GM23338 (cell line): ENCODE data around the gene LMF2.

ENCODE experiments used
- CREB1 ChIP-seq: fragments of 250-450 bp; sonication (Bioruptor Pico); IDR thresholded peaks from 2 replicates; pipeline ENCODE4 v1.5.0; 2020; ENCODE audit warnings: low read depth, mild to moderate bottlenecking, moderate library complexity
- EZH2 ChIP-seq: fragments of 200-600 bp; sonication (generic); IDR thresholded peaks from one replicate; pipeline ENCODE4 v1.8.0; 2017; ENCODE audit warnings: antibody characterized with exemption, mild to moderate bottlenecking, low read depth; ENCODE audit not compliant: unreplicated experiment
- EZH2phosphoT487 ChIP-seq: fragments of 200-600 bp; sonication (generic); IDR thresholded peaks from one replicate; pipeline ENCODE4 v1.8.1; 2018; ENCODE audit warnings: antibody characterized with exemption; ENCODE audit not compliant: unreplicated experiment
- JUNB ChIP-seq: IDR thresholded peaks from one replicate; pipeline ENCODE4 v1.6.1; 2016; ENCODE audit warnings: antibody characterized with exemption; ENCODE audit not compliant: unreplicated experiment
- POLR2AphosphoS5 ChIP-seq: IDR thresholded peaks from 2 replicates; pipeline ENCODE4 v1.6.1; 2016; ENCODE audit warnings: antibody characterized with exemption, low read depth
- ZNF114 ChIP-seq: fragments of 250-450 bp; sonication (Bioruptor Pico); IDR thresholded peaks from 2 replicates; pipeline ENCODE4 v1.5.0; 2020; ENCODE audit warnings: mild to moderate bottlenecking, moderate library complexity
- TF ChIP-seq, protein P1 (sequence below), 2 experiments: fragments of 200-600 bp in 1 of 2; sonication (generic) in 1 of 2; conservative IDR thresholded peaks; 2 replicates each; pipeline versions ENCODE4 v1.5.1 to v1.6.1; 2016 to 2017; ENCODE audit warnings: antibody characterized with exemption in 2 of 2, low read depth in 2 of 2, mild to moderate bottlenecking in 2 of 2, moderate library complexity in 1 of 2
- TF ChIP-seq, protein P2 (sequence below): IDR thresholded peaks from one replicate; pipeline ENCODE4 v1.6.1; 2018; ENCODE audit warnings: antibody characterized with exemption; ENCODE audit not compliant: unreplicated experiment
- TF ChIP-seq, protein P3 (sequence below): fragments of 250-450 bp; sonication (Bioruptor Pico); IDR thresholded peaks from 2 replicates; pipeline ENCODE4 v1.5.0; 2020; ENCODE audit warnings: mild to moderate bottlenecking, moderate library complexity
- TF ChIP-seq, protein P4 (sequence below): IDR thresholded peaks from 2 replicates; pipeline ENCODE4 v1.6.1; 2016; ENCODE audit warnings: antibody characterized with exemption

DNA sequence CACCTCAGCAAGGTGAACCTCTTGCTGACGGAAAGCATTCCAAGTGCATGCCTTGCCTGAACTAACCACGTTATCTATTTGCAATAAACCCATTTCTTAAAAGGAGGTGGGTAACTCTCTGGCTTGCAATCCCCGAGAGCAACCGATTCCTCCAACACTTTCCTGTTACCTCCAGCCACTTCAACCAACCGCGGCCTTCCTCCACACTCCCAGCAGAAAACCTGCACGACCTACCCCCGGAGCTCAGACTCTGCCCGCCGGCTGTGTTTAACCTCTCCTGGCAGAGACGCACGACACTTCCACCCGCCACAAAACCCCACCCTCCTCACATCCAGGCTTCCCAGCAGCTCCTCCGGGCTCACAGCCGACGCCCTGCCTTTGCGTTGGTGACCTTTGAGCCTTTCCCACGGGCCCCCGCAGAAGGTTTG is 17.2 kb upstream of the LMF2 start:
- TF ChIP-seq, protein P1, sequence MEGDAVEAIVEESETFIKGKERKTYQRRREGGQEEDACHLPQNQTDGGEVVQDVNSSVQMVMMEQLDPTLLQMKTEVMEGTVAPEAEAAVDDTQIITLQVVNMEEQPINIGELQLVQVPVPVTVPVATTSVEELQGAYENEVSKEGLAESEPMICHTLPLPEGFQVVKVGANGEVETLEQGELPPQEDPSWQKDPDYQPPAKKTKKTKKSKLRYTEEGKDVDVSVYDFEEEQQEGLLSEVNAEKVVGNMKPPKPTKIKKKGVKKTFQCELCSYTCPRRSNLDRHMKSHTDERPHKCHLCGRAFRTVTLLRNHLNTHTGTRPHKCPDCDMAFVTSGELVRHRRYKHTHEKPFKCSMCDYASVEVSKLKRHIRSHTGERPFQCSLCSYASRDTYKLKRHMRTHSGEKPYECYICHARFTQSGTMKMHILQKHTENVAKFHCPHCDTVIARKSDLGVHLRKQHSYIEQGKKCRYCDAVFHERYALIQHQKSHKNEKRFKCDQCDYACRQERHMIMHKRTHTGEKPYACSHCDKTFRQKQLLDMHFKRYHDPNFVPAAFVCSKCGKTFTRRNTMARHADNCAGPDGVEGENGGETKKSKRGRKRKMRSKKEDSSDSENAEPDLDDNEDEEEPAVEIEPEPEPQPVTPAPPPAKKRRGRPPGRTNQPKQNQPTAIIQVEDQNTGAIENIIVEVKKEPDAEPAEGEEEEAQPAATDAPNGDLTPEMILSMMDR (conservative IDR thresholded peaks at IDR 0.05; ENCODE audit: low read depth in 2 of 2) = no peak
- no peak for TF ChIP-seq EZH2phosphoT487
- no peak for TF ChIP-seq ZNF114 (CRISPR knock-in tag)
- TF ChIP-seq, protein P2, sequence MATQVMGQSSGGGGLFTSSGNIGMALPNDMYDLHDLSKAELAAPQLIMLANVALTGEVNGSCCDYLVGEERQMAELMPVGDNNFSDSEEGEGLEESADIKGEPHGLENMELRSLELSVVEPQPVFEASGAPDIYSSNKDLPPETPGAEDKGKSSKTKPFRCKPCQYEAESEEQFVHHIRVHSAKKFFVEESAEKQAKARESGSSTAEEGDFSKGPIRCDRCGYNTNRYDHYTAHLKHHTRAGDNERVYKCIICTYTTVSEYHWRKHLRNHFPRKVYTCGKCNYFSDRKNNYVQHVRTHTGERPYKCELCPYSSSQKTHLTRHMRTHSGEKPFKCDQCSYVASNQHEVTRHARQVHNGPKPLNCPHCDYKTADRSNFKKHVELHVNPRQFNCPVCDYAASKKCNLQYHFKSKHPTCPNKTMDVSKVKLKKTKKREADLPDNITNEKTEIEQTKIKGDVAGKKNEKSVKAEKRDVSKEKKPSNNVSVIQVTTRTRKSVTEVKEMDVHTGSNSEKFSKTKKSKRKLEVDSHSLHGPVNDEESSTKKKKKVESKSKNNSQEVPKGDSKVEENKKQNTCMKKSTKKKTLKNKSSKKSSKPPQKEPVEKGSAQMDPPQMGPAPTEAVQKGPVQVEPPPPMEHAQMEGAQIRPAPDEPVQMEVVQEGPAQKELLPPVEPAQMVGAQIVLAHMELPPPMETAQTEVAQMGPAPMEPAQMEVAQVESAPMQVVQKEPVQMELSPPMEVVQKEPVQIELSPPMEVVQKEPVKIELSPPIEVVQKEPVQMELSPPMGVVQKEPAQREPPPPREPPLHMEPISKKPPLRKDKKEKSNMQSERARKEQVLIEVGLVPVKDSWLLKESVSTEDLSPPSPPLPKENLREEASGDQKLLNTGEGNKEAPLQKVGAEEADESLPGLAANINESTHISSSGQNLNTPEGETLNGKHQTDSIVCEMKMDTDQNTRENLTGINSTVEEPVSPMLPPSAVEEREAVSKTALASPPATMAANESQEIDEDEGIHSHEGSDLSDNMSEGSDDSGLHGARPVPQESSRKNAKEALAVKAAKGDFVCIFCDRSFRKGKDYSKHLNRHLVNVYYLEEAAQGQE = no peak
- TF ChIP-seq EZH2 = no peak
- no peak for TF ChIP-seq POLR2AphosphoS5
- TF ChIP-seq CREB1 (CRISPR knock-in tag) = no peak
- TF ChIP-seq JUNB = no peak
- TF ChIP-seq, protein P3, sequence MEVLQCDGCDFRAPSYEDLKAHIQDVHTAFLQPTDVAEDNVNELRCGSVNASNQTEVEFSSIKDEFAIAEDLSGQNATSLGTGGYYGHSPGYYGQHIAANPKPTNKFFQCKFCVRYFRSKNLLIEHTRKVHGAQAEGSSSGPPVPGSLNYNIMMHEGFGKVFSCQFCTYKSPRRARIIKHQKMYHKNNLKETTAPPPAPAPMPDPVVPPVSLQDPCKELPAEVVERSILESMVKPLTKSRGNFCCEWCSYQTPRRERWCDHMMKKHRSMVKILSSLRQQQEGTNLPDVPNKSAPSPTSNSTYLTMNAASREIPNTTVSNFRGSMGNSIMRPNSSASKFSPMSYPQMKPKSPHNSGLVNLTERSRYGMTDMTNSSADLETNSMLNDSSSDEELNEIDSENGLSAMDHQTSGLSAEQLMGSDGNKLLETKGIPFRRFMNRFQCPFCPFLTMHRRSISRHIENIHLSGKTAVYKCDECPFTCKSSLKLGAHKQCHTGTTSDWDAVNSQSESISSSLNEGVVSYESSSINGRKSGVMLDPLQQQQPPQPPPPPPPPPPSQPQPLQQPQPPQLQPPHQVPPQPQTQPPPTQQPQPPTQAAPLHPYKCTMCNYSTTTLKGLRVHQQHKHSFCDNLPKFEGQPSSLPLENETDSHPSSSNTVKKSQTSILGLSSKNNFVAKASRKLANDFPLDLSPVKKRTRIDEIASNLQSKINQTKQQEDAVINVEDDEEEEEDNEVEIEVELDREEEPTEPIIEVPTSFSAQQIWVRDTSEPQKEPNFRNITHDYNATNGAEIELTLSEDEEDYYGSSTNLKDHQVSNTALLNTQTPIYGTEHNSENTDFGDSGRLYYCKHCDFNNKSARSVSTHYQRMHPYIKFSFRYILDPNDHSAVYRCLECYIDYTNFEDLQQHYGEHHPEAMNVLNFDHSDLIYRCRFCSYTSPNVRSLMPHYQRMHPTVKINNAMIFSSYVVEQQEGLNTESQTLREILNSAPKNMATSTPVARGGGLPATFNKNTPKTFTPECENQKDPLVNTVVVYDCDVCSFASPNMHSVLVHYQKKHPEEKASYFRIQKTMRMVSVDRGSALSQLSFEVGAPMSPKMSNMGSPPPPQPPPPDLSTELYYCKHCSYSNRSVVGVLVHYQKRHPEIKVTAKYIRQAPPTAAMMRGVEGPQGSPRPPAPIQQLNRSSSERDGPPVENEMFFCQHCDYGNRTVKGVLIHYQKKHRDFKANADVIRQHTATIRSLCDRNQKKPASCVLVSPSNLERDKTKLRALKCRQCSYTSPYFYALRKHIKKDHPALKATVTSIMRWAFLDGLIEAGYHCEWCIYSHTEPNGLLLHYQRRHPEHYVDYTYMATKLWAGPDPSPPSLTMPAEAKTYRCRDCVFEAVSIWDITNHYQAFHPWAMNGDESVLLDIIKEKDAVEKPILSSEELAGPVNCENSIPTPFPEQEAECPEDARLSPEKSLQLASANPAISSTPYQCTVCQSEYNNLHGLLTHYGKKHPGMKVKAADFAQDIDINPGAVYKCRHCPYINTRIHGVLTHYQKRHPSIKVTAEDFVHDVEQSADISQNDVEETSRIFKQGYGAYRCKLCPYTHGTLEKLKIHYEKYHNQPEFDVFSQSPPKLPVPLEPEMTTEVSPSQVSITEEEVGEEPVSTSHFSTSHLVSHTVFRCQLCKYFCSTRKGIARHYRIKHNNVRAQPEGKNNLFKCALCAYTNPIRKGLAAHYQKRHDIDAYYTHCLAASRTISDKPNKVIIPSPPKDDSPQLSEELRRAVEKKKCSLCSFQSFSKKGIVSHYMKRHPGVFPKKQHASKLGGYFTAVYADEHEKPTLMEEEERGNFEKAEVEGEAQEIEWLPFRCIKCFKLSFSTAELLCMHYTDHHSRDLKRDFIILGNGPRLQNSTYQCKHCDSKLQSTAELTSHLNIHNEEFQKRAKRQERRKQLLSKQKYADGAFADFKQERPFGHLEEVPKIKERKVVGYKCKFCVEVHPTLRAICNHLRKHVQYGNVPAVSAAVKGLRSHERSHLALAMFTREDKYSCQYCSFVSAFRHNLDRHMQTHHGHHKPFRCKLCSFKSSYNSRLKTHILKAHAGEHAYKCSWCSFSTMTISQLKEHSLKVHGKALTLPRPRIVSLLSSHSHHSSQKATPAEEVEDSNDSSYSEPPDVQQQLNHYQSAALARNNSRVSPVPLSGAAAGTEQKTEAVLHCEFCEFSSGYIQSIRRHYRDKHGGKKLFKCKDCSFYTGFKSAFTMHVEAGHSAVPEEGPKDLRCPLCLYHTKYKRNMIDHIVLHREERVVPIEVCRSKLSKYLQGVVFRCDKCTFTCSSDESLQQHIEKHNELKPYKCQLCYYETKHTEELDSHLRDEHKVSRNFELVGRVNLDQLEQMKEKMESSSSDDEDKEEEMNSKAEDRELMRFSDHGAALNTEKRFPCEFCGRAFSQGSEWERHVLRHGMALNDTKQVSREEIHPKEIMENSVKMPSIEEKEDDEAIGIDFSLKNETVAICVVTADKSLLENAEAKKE (CRISPR knock-in tag) = no peak
- TF ChIP-seq, protein P4, sequence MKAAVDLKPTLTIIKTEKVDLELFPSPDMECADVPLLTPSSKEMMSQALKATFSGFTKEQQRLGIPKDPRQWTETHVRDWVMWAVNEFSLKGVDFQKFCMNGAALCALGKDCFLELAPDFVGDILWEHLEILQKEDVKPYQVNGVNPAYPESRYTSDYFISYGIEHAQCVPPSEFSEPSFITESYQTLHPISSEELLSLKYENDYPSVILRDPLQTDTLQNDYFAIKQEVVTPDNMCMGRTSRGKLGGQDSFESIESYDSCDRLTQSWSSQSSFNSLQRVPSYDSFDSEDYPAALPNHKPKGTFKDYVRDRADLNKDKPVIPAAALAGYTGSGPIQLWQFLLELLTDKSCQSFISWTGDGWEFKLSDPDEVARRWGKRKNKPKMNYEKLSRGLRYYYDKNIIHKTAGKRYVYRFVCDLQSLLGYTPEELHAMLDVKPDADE = no peak
